ENCODE measurements around the gene TACSTD2.

TACSTD2 gene

GRCh38 chr1:58622571-58622970 lies 45.5 kb upstream of the TACSTD2 start:
- Histone ChIP-seq H3F3A (ENCODE audit: low read depth) (no peaks in the 10 kb centered on the region), H3K4me2 (ENCODE audit: low read depth, low read length, poor library complexity, severe bottlenecking) (no peak overlapping the region), H3K9me3 (ENCODE audit: insufficient read depth, low read depth, low read length) (no peaks in the 10 kb centered on the region), H3K4me3 (ENCODE audit: low read length, poor library complexity, severe bottlenecking) (no peak overlapping the region), H4K20me1 (ENCODE audit: insufficient read depth, low read length, poor library complexity, severe bottlenecking) (no peaks in the 10 kb centered on the region), H3K36me3 (ENCODE audit: insufficient read depth, low read length) (no peaks in the 10 kb centered on the region), H3K27me3 (ENCODE audit: insufficient read depth, low read length, poor library complexity, severe bottlenecking) (no peaks in the 10 kb centered on the region), H3K9me2 (replicated peaks; ENCODE audit: low read depth, low read length) (no peaks in the 10 kb centered on the region), H2AFZ (ENCODE audit: low read length) (no peak overlapping the region), H3K9ac (ENCODE audit: low read depth, low read length, poor library complexity, severe bottlenecking) (no peak overlapping the region), H3K79me2 (ENCODE audit: insufficient read depth, low read length) (no peaks in the 10 kb centered on the region), H3K4me1 (ENCODE audit: insufficient read depth, low read length, poor library complexity, severe bottlenecking) (peaks cover 38% of the 10 kb centered on the region)
- TF ChIP-seq EZH2phosphoT487 (IDR thresholded peaks at IDR 0.05; ENCODE audit: borderline replicate concordance) = no peak
- no peak for TF ChIP-seq CTCF (conservative IDR thresholded peaks at IDR 0.05; ENCODE audit: low read length)

- peaks cover 43% of the 10 kb centered on the region for H3K4me1 ChIP-seq (ENCODE audit: insufficient read depth, low read length, poor library complexity, severe bottlenecking)
- no peaks in the 10 kb centered on the region for H3K9me3 ChIP-seq (ENCODE audit: insufficient read depth, low read depth, low read length)
- H4K20me1 ChIP-seq (ENCODE audit: insufficient read depth, low read length, poor library complexity, severe bottlenecking) = no peaks in the 10 kb centered on the region
- no peaks in the 10 kb centered on the region for H3K36me3 ChIP-seq (ENCODE audit: insufficient read depth, low read length)
- no peak for TF ChIP-seq CTCF (conservative IDR thresholded peaks at IDR 0.05; ENCODE audit: low read length)
- no peak for TF ChIP-seq EZH2phosphoT487 (IDR thresholded peaks at IDR 0.05; ENCODE audit: borderline replicate concordance)
- H3K9ac ChIP-seq (ENCODE audit: low read depth, low read length, poor library complexity, severe bottlenecking) = no peak overlapping the region
- H2AFZ ChIP-seq (ENCODE audit: low read length) = no peak overlapping the region
- no peak overlapping the region for H3K4me2 ChIP-seq (ENCODE audit: low read depth, low read length, poor library complexity, severe bottlenecking)
- no peaks in the 10 kb centered on the region for H3K9me2 ChIP-seq (replicated peaks; ENCODE audit: low read depth, low read length)
- no peaks in the 10 kb centered on the region for H3K27me3 ChIP-seq (ENCODE audit: insufficient read depth, low read length, poor library complexity, severe bottlenecking)
- H3K79me2 ChIP-seq (ENCODE audit: insufficient read depth, low read length) = no peaks in the 10 kb centered on the region
- no peaks in the 10 kb centered on the region for H3F3A ChIP-seq (ENCODE audit: low read depth)
- H3K4me3 ChIP-seq (ENCODE audit: low read length, poor library complexity, severe bottlenecking) = no peak overlapping the region
Measured at GRCh38 chr1:58621391-58621790, 44.3 kb upstream of the TACSTD2 start.

- Histone ChIP-seq H3K79me2 (ENCODE audit: insufficient read depth, low read length) (no peaks in the 10 kb centered on the region), H3K4me3 (ENCODE audit: low read length, poor library complexity, severe bottlenecking) (no peak overlapping the region), H3K9me2 (replicated peaks; ENCODE audit: low read depth, low read length) (no peaks in the 10 kb centered on the region), H3K4me1 (ENCODE audit: insufficient read depth, low read length, poor library complexity, severe bottlenecking) (peaks cover 43% of the 10 kb centered on the region), H3K4me2 (ENCODE audit: low read depth, low read length, poor library complexity, severe bottlenecking) (no peak overlapping the region), H3K9me3 (ENCODE audit: insufficient read depth, low read depth, low read length) (no peaks in the 10 kb centered on the region), H4K20me1 (ENCODE audit: insufficient read depth, low read length, poor library complexity, severe bottlenecking) (no peaks in the 10 kb centered on the region), H3K9ac (ENCODE audit: low read depth, low read length, poor library complexity, severe bottlenecking) (peak overlapping the region; percentile 66), H3K36me3 (ENCODE audit: insufficient read depth, low read length) (no peaks in the 10 kb centered on the region), H2AFZ (ENCODE audit: low read length) (peak overlapping the region; percentile 1; the same call in 1 of the 2 replicates), H3K27me3 (ENCODE audit: insufficient read depth, low read length, poor library complexity, severe bottlenecking) (no peaks in the 10 kb centered on the region), H3F3A (ENCODE audit: low read depth) (no peaks in the 10 kb centered on the region)
- no peak for TF ChIP-seq CTCF (conservative IDR thresholded peaks at IDR 0.05; ENCODE audit: low read length)
- TF ChIP-seq EZH2phosphoT487 (IDR thresholded peaks at IDR 0.05; ENCODE audit: borderline replicate concordance) = no peak
Measured at GRCh38 chr1:58620926-58621325, 43.9 kb upstream of the TACSTD2 start.
